ENCODE results near the gene PPP2R3A.

DNA sequence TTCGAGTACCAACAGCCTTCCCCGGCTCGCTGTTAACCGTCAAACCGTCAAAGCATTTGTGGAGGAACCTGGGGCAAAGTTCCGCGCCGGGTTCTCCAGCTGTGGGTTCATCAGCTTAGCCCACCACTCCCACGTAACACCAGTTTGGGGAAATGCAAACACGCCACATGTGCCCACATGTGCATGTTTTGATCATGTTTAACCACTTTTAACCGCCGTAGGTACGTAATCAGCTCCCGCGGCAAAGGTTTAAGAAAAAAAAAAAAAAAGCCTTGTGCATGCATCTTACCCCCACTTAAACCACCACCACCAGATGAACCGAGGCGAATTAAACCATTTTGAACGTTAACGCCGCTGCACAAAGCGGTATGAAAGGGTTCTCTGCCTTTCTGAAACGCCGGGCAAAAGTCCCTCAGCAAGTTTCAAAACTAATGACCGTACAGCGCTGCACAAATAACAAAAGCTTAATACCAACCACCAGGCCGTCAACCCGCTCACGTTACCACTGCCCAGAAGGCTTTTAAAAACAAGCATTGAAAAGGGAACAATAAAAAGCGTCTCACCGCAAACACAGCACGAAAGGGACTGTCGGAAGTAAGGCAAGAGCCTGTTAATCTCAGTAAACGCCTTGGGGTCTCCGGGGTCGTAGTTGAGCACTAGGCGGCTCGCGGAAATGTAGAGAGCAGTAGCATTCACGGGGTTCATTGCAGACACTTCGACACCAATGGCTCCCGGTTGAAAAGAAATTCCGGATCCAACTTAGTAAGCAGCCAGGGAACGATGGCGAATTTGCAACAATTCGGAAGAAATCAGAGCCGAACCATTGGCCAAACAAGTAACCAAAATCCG is 229.1 kb downstream of the PPP2R3A start:
- TF ChIP-seq, protein P1, sequence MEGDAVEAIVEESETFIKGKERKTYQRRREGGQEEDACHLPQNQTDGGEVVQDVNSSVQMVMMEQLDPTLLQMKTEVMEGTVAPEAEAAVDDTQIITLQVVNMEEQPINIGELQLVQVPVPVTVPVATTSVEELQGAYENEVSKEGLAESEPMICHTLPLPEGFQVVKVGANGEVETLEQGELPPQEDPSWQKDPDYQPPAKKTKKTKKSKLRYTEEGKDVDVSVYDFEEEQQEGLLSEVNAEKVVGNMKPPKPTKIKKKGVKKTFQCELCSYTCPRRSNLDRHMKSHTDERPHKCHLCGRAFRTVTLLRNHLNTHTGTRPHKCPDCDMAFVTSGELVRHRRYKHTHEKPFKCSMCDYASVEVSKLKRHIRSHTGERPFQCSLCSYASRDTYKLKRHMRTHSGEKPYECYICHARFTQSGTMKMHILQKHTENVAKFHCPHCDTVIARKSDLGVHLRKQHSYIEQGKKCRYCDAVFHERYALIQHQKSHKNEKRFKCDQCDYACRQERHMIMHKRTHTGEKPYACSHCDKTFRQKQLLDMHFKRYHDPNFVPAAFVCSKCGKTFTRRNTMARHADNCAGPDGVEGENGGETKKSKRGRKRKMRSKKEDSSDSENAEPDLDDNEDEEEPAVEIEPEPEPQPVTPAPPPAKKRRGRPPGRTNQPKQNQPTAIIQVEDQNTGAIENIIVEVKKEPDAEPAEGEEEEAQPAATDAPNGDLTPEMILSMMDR (conservative IDR thresholded peaks at IDR 0.05; ENCODE audit: low read depth, low read length) = no peak; the same call in 1 of the 2 replicates
- TF ChIP-seq EZH2 (IDR thresholded peaks at IDR 0.05; ENCODE audit: borderline replicate concordance, low read depth, low read length, poor library complexity, severe bottlenecking) = no peak

Measured in A673 (cell line).